HEK293 (cell line): ENCODE data around the gene GPR158.

Experiments used
- CTCF ChIA-PET: fragments of 350-600 bp; formaldehyde crosslinking; extraction: SDS; loops from one replicate; lab custom pipeline; 2021; ENCODE audit warnings: antibody characterized with exemption; lab: Yijun Ruan, JAX
- POLR2A ChIA-PET: fragments of 300-600 bp; formaldehyde crosslinking; extraction: SDS; loops from one replicate; lab custom pipeline; 2020; ENCODE audit warnings: antibody characterized with exemption, inconsistent platforms; lab: Yijun Ruan, JAX
- H3K27ac ChIP-seq: fragments of 200-500 bp; sonication (Bioruptor generic); 2 replicates; pipeline ENCODE4 v1.5.1; 2014; ENCODE audit warnings: low read depth, low read length, control low read depth, inconsistent platforms; ENCODE audit errors: extremely low read depth
- H3K36me3 ChIP-seq, 2 experiments: fragments of 200-500 bp in 1 of 2; sonication (Bioruptor generic) in 1 of 2; 1 replicate in 1 of 2; 2 replicates in 1 of 2; pipeline ENCODE4 v1.5.1; 2014 to 2017; ENCODE audit warnings: inconsistent platforms in 2 of 2, low read length in 2 of 2; ENCODE audit not compliant: control insufficient read depth in 2 of 2, insufficient read depth in 1 of 2
- H3K4me1 ChIP-seq: fragments of 200-500 bp; sonication (Bioruptor generic); 2 replicates; pipeline ENCODE4 v1.5.1; 2014; ENCODE audit warnings: mild to moderate bottlenecking, low read length, inconsistent platforms; ENCODE audit not compliant: control insufficient read depth, insufficient read depth
- H3K4me3 ChIP-seq: 2 replicates; pipeline ENCODE4 v1.5.1; 2011; ENCODE audit warnings: low read depth, mild to moderate bottlenecking, control low read depth, low read length, moderate library complexity
- H3K9me3 ChIP-seq: fragments of 200-500 bp; sonication (Bioruptor generic); 2 replicates; pipeline ENCODE4 v1.5.1; 2014; ENCODE audit warnings: low read depth, low read length, inconsistent platforms; ENCODE audit not compliant: control insufficient read depth, insufficient read depth
- GFI1B ChIP-seq: fragments of 450-650 bp; formaldehyde crosslinking; IDR thresholded peaks from 2 replicates; pipeline ENCODE4 v1.5.1; 2016; ENCODE audit warnings: missing biosample characterization, missing genetic modification characterization
- GLIS1 ChIP-seq: fragments of 450-650 bp; formaldehyde crosslinking; IDR thresholded peaks from 2 replicates; pipeline ENCODE4 v1.5.1; 2016; ENCODE audit warnings: missing biosample characterization, missing genetic modification characterization
- KLF7 ChIP-seq: fragments of 450-650 bp; formaldehyde crosslinking; IDR thresholded peaks from 2 replicates; pipeline ENCODE4 v1.5.1; 2016; ENCODE audit warnings: missing biosample characterization, missing genetic modification characterization, borderline replicate concordance
- MYNN ChIP-seq: fragments of 450-650 bp; formaldehyde crosslinking; IDR thresholded peaks from 2 replicates; pipeline ENCODE4 v1.5.1; 2016; ENCODE audit warnings: missing biosample characterization, missing genetic modification characterization, borderline replicate concordance
- SETDB1 ChIP-seq: IDR thresholded peaks from one replicate; pipeline ENCODE4 v1.6.1; 2017; ENCODE audit warnings: mild to moderate bottlenecking, low read length, moderate library complexity, mixed read lengths; ENCODE audit not compliant: insufficient read length
- ZNF138 ChIP-seq: fragments of 450-650 bp; formaldehyde crosslinking; IDR thresholded peaks from 2 replicates; pipeline ENCODE4 v1.5.1; 2016; ENCODE audit warnings: missing biosample characterization, missing genetic modification characterization, borderline replicate concordance
- ZNF292 ChIP-seq: fragments of 450-650 bp; formaldehyde crosslinking; IDR thresholded peaks from 2 replicates; pipeline ENCODE4 v1.5.1; 2016; ENCODE audit warnings: low read depth, missing biosample characterization, missing genetic modification characterization, borderline replicate concordance
- ZNF561 ChIP-seq: fragments of 450-650 bp; IDR thresholded peaks from 2 replicates; pipeline ENCODE4 v1.5.1; 2018; ENCODE audit warnings: missing biosample characterization, missing genetic modification characterization, borderline replicate concordance
- ZNF585B ChIP-seq: fragments of 450-650 bp; formaldehyde crosslinking; IDR thresholded peaks from 2 replicates; pipeline ENCODE4 v1.5.1; 2016; ENCODE audit warnings: missing biosample characterization, missing genetic modification characterization
- ZNF76 ChIP-seq: fragments of 450-650 bp; formaldehyde crosslinking; IDR thresholded peaks from 2 replicates; pipeline ENCODE4; 2016; ENCODE audit warnings: low read depth, missing biosample characterization, missing genetic modification characterization, borderline replicate concordance
- ZNF843 ChIP-seq: fragments of 450-650 bp; formaldehyde crosslinking; IDR thresholded peaks from 2 replicates; pipeline ENCODE4 v1.5.1; 2016; ENCODE audit warnings: missing biosample characterization, missing genetic modification characterization
- TF ChIP-seq, protein P1 (sequence below): IDR thresholded peaks from 2 replicates; pipeline ENCODE4 v1.6.1; 2011; ENCODE audit warnings: mild to moderate bottlenecking, low read depth, low read length, borderline replicate concordance
- TF ChIP-seq, protein P2 (sequence below): fragments of 450-650 bp; formaldehyde crosslinking; IDR thresholded peaks from 2 replicates; pipeline ENCODE4 v1.5.1; 2016; ENCODE audit warnings: missing biosample characterization, missing genetic modification characterization
- TF ChIP-seq, protein P3 (sequence below): fragments of 450-650 bp; formaldehyde crosslinking; IDR thresholded peaks from 2 replicates; pipeline ENCODE4; 2016; ENCODE audit warnings: missing biosample characterization, missing genetic modification characterization
- TF ChIP-seq, protein P4 (sequence below): fragments of 450-650 bp; formaldehyde crosslinking; IDR thresholded peaks from 2 replicates; pipeline ENCODE4 v1.5.1; 2016; ENCODE audit warnings: missing biosample characterization, missing genetic modification characterization

GPR158 gene

DNA sequence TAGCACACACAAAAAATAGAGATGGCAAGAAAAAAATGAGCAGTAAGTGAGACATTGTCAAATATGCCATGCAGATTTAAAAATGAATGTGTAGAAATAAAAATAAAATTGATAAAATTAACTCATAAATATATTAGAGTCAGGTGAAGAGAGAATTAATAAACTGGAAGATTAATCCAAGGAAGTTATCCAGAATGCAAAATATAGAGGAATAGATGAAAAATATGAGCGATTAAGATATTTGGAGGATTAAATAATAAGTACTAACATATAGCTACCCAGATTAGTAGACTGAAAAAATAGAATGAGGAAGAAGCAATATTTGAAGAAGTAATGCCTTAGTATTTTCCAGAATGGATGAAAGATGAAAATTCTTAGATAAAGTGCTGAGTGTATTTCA is 103.4 kb downstream of the GPR158 start:
- Histone ChIP-seq H3K4me3 (no peak overlapping the region), H3K27ac (no peak overlapping the region), H3K4me1 (no peaks in the 10 kb centered on the region), H3K9me3 (no peaks in the 10 kb centered on the region; the same call in 1 of the 2 replicates), H3K36me3 (no peaks in the 10 kb centered on the region)
- ChIA-PET CTCF (no interaction called here), POLR2A (no interaction called here)
- TF ChIP-seq MYNN (no peak), SETDB1 (peak; percentile 96)

DNA sequence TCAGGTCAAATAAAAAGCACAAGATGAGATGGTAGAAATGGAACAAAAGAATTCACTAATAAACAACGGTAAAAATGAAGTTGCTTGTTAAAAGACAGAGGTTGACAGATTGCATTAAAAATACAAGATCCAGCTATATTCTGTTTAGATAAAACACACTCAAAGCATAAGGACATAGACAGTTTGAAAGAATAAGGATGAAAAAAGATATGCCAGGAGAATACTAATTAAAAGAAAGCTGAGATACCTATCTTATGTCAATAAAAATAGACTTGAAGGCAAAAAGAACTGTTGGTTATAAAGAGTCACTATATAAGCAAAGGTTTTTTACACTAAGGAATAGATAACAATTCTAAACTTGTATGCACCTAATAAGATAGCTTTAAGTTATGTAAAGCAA is 105.3 kb downstream of the GPR158 start:
- TF ChIP-seq, protein P1, sequence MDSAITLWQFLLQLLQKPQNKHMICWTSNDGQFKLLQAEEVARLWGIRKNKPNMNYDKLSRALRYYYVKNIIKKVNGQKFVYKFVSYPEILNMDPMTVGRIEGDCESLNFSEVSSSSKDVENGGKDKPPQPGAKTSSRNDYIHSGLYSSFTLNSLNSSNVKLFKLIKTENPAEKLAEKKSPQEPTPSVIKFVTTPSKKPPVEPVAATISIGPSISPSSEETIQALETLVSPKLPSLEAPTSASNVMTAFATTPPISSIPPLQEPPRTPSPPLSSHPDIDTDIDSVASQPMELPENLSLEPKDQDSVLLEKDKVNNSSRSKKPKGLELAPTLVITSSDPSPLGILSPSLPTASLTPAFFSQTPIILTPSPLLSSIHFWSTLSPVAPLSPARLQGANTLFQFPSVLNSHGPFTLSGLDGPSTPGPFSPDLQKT: no peak
- TF ChIP-seq, protein P2, sequence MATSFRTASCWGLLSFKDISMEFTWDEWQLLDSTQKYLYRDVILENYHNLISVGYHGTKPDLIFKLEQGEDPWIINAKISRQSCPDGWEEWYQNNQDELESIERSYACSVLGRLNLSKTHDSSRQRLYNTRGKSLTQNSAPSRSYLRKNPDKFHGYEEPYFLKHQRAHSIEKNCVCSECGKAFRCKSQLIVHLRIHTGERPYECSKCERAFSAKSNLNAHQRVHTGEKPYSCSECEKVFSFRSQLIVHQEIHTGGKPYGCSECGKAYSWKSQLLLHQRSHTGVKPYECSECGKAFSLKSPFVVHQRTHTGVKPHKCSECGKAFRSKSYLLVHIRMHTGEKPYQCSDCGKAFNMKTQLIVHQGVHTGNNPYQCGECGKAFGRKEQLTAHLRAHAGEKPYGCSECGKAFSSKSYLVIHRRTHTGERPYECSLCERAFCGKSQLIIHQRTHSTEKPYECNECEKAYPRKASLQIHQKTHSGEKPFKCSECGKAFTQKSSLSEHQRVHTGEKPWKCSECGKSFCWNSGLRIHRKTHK (tag by site-specific recombination): no peak
- no peak for TF ChIP-seq ZNF138
- no peak for TF ChIP-seq ZNF561
- TF ChIP-seq, protein P3, sequence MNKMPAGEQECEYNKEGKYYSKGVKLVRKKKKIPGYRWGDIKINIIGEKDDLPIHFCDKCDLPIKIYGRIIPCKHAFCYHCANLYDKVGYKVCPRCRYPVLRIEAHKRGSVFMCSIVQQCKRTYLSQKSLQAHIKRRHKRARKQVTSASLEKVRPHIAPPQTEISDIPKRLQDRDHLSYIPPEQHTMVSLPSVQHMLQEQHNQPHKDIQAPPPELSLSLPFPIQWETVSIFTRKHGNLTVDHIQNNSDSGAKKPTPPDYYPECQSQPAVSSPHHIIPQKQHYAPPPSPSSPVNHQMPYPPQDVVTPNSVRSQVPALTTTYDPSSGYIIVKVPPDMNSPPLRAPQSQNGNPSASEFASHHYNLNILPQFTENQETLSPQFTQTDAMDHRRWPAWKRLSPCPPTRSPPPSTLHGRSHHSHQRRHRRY (tag by site-specific recombination): no peak
- TF ChIP-seq ZNF843 (tag by site-specific recombination): no peak
- Histone ChIP-seq H3K9me3 (no peaks in the 10 kb centered on the region; the same call in 1 of the 2 replicates), H3K4me1 (no peaks in the 10 kb centered on the region), H3K27ac (no peak overlapping the region), H3K36me3 (no peaks in the 10 kb centered on the region), H3K4me3 (no peak overlapping the region)
- POLR2A ChIA-PET: no interaction called here
- CTCF ChIA-PET: interaction anchor here (0.6 kb wide), 1 partner anchor 18 kb away, joined by 3 read pairs; no protein-coding TSS in a partner anchor

DNA sequence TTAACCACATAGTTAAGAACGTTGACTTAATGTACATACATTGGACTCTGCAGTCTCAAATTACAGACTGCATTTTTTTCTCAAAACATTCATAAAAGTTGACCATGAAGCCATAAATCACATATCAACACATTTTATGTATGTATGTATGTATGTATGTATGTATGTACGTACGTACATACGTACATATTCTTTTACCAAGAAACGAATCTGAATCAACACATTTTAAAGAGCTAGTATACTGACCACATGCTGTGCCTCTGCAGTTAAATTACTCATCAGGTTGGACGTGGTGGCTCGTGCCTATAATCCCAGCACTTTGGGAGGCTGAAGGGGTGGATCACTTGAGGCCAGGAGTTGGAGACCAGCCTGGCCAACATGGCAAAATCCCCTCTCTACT is 105.8 kb downstream of the GPR158 start:
- Histone ChIP-seq H3K4me3 (no peak overlapping the region), H3K4me1 (no peaks in the 10 kb centered on the region), H3K36me3 (no peaks in the 10 kb centered on the region), H3K9me3 (no peaks in the 10 kb centered on the region; the same call in 1 of the 2 replicates), H3K27ac (no peak overlapping the region)
- ChIA-PET POLR2A (no interaction called here), CTCF (no interaction called here)
- no peak for TF ChIP-seq ZNF585B (tag by site-specific recombination)
- TF ChIP-seq, protein P4, sequence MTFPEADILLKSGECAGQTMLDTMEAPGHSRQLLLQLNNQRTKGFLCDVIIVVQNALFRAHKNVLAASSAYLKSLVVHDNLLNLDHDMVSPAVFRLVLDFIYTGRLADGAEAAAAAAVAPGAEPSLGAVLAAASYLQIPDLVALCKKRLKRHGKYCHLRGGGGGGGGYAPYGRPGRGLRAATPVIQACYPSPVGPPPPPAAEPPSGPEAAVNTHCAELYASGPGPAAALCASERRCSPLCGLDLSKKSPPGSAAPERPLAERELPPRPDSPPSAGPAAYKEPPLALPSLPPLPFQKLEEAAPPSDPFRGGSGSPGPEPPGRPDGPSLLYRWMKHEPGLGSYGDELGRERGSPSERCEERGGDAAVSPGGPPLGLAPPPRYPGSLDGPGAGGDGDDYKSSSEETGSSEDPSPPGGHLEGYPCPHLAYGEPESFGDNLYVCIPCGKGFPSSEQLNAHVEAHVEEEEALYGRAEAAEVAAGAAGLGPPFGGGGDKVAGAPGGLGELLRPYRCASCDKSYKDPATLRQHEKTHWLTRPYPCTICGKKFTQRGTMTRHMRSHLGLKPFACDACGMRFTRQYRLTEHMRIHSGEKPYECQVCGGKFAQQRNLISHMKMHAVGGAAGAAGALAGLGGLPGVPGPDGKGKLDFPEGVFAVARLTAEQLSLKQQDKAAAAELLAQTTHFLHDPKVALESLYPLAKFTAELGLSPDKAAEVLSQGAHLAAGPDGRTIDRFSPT (tag by site-specific recombination): 0 out of 2 replicates have a peak, but pooled peaks have one; percentile 37
- 0 out of 2 replicates have a peak, but pooled peaks have one; percentile 6 for TF ChIP-seq GLIS1 (tag by site-specific recombination)
- TF ChIP-seq GFI1B (tag by site-specific recombination): no peak

DNA sequence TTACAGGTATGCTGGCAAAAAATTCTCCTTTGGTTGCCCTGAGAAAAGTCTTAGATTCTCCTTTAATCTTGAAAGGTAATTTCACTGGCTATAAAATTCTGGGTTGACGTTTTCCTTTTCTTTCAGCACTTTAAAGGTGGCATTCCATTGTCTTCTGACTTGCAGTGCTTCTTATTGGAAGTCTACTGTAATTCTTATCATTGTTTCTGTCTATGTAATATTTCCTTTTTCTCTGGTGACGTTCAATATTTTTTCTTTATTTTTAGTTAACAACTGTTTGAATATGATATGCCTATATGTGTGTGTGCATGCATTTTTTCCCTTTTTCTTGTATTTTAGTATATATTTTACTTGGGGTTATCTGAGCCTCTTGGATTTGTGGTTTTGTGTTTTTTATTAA is 111.0 kb downstream of the GPR158 start:
- no peak overlapping the region for H3K4me3 ChIP-seq
- H3K27ac ChIP-seq: no peak overlapping the region
- ChIA-PET CTCF (no interaction called here), POLR2A (no interaction called here)
- TF ChIP-seq ZNF292: no peak
- peak; percentile 82 for TF ChIP-seq SETDB1
- no peak for TF ChIP-seq KLF7 (tag by site-specific recombination)
- no peak for TF ChIP-seq ZNF76
- no peaks in the 10 kb centered on the region for H3K9me3 ChIP-seq
- no peaks in the 10 kb centered on the region for H3K4me1 ChIP-seq
- H3K36me3 ChIP-seq: no peaks in the 10 kb centered on the region
